Measurements from ENCODE around the gene REM2.
"Not testable (repeated sequence)": the region's sequence is repeated elsewhere in the genome, so short reads cannot be mapped to it uniquely, and the experiment has no call there.

REM2 gene

DNA sequence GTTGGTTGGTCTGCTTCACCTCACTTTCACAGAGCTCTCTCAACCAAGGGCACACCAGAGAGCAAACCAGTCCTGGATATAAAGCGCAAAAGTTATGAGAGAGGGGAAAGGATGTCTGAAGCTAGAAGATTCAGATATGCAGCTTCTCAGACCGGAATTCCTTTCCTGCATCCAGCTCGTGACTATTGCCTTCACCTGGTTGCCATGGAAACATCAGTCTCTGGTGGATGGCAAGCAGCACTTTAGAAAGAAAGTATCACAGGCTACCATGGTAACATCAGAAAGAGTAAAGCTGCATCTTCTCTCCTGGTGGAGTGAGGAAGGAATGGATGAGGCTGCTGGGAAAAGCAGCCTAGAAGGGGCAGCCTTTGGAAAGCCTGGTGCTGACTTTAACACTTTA, 13.7 kb downstream of the REM2 start:
- DNase-seq (ENCODE audit: low read depth in 2 of 2) = no peak

DNA sequence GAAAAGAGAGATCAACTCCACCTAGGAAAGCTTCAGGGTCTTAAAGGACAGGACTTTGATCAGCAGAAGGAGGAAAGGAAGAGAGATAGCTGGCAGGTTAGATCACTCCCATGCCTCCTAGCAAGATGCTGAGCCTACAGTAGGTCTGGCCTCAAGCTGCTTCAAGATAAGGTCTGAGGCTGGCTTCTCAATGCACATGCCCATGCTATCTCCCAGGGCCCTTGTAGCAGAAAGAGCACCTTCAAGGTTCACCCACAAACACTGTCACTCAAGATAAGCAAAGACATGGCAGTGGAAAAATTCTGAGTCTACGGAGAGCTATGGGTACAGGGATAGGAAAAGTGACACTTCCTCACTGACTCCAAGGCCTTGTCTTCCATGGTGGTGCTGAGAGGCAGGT, 14.3 kb downstream of the REM2 start:
- DNase-seq (ENCODE audit: low read depth in 2 of 2) = no peak

DNA sequence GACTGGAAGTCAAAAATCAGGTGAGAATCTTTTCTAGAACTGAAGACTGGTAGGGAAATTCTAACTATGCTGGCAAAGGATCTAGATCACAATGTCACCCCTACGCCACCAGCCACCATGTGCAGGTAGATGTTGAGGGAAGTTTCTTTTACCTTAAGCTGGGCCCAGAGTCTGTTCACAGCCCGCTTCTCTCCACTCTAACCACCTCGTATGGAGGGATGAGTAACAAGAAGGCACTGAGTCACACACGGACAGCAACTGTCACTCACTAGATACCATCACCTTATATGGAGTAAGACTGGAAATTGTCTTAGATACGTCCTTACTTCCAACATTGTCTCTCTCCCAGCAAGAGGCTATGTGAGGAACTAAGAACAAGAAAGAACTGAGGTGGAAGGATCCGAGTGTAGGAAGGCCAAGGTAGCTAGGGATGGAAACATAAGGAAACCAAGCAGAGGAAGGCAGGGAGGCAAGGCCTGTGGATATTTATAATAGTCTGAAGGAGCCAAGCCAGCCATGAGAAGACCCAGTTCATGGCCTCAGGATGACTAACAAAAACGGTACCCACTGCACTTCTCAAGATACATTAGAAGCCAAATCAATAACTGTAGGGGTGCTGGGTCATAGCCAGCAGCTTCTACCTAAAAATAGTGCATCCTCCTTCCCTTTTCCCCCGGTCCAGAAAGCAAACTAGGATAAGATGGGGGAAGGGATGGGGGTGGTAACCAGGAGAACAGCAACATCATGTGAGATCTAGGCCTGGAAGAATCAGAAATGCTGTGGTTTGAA, 15.5 kb downstream of the REM2 start:
- no peak for DNase-seq (ENCODE audit: low read depth in 2 of 2)

DNA sequence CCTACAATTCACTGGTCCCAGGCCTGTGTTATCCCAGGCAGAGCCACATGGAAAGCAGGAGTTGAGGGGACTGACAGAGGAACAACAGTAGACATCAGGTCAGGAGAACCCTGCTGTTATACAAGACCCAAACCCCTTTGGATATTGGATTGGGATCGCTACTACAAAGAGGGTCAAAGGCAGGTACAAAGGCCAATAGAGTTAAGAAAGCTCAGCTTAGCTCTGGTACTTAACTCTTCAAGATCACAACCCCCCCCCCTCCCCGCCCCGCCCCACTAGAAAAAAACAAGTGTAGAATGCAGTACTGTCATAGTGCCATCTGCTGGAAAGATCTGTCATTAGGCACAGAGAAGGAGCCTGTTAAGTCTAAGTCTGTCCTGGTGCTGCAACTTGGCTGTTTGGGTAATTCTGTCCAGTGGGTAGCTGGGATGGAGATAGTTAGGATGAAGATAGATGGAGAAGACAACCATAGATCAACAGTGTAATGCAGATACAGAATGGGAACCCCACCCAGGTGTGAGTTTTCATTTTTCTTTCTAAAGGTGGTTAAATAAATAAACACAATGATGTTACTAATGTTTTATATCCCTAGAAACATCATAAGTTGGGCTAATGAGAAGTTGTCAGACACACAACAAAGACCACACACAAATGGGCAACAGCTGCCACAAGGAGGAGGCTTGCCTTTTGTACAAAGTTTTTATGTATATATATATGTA, 17.2 kb downstream of the REM2 start:
- DNase-seq (ENCODE audit: low read depth in 2 of 2) = peak in 1 of 2 donors; percentile 7

DNA sequence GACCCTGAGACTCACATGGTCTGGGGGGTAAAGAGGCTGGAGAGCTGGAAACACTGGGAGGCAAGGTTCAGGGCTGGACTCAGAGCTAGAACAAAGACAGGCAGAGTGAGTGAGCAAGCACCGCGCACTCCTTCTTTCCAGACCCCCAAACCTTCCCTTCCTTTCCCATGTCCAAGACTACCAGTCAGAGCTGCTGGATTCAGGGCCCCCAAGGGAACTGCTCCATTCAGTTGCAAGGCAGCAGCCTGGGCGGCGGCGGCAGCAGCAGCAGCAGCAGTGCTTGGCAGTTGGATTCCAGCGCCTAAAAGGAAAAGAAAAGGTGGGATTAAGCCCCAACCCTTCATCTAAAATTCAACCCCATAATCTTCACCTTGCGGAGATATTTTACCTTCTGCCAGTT, 18.8 kb downstream of the REM2 start:
- no peak for DNase-seq (ENCODE audit: low read depth in 2 of 2)

DNA sequence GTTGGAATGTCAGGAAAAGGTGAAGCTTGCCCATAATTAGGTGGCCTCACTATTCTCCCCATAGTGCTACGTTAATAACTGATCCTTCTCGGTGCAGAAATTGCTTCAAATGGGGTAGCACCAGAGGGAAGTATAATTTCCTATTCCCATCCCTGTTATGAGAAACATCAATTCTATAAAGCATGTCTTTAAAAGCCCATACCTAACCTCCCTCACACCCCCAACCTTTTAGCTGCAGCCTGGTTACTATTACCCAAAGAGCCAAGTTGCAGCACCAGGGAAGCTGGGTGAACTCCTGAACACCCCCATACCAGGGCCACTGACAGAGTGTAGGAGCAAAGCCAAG, 20.7 kb downstream of the REM2 start:
- no peak for DNase-seq (ENCODE audit: low read depth in 2 of 2)

DNA sequence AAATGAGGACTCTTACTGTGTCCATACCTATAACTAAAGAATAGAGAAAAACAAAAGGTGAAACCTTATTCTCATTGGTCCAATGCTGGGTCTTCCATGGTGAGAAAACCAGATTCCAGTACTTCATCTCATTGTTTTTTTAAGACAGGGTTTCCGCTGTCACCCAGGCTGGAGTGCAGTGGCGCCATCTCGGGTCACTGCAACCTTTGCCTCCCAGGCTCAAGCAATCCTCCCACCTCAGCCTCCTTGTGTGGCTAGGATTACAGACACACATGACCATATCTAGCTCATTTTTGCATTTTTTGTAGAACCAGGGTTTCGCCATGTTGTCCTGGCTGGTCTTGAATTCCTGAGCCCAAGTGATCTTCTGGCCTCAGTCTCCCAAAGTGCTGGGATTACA, 22.6 kb downstream of the REM2 start:
- no peak for DNase-seq (ENCODE audit: low read depth in 2 of 2)

DNA sequence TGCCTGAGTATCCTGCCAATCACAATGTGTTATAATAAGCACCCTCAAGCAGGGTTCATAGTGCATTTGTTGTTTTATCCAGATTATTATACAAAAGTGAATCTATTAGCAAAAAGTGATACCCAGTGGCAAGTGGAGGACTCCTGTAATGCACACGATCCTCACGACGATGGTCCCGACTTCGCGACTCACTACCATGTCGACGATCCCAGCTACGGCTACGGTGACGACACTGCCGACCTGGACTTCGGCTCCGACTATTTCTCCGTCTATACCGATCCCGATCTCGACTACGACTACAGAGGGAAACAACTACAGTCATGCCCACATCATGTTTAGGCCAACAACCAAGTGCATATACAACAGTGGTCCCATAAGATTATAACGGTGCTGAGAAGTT, 23.1 kb downstream of the REM2 start:
- DNase-seq (ENCODE audit: low read depth in 2 of 2) = no peak

DNA sequence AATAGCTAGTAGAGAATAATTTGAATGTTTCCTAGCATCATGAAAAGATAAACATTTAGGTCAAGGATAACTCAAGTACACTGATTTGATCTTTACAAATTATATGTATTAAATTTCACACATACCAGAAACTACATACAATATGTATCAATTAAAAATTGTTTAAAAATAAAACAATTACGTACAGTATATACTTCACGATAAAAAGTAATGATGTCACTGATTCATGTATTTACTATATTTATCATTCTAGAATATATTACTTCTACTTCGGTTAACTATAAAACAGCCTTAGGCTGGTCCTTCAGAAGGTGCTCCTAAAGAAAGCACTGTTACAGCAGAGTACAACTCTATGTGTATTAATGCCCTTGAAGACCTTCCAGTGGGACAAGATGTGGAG, 24.4 kb downstream of the REM2 start:
- no peak for DNase-seq (ENCODE audit: low read depth in 2 of 2)

DNA sequence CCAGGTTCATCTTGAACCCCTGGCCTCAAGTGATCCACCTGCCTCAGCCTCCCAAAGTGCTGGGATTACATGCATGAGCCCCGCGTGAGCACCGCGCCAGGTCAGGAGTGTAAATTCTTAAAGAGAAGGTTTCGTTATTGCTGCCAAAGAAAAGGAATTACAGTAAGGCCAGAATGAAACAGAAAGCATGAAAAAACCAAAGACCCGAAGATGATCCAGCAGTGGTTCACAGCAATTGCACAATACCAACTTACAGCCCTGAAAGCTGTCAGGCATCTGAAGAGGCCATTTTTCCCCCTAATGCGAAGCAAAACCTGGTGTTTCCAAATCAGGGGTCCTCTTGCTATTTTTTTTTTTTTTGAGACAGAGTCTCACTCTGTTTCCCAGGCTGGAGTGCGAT, 25.6 kb downstream of the REM2 start:
- no peak for DNase-seq (ENCODE audit: low read depth in 2 of 2)

DNA sequence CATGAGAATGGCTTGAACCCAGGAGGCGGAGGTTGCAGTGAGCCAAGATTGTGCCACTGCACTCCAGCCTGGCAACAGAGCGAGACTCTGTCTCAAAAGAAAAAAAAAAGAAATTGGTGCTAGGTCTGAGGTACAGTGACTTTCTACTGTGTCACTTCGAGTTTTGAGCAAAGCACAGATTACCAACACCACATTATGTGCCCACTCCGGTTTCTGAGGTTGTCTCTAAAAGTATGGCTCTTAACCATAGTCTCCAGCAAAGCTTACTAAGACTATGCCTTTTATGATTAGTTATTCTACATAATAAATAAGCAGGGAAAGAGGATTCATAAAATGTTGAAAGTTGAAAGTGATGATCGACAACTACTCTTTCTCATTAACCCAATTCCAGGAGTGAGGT, 27.9 kb downstream of the REM2 start:
- no peak for DNase-seq (ENCODE audit: low read depth in 2 of 2)

DNA sequence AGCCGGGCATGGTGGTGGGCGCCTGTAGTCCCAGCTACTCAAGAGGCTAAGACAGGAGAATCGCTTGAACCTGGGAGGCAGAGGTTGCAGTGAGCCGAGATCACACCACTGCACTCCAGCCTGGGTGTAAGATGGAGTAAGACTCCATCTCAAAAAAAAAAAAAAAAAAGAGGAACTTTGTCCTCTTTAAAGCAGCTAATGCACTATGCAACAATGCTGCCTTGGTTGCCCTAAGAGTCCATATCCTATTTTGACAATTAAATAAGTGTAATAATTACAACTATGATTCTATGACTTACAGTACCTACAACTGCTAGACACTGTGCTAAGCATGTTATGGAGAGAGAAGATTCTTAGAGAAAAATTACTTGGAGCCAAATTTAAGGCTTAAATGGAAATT, 31.8 kb downstream of the REM2 start:
- DNase-seq (ENCODE audit: low read depth in 2 of 2) = not testable (repeated sequence)

DNA sequence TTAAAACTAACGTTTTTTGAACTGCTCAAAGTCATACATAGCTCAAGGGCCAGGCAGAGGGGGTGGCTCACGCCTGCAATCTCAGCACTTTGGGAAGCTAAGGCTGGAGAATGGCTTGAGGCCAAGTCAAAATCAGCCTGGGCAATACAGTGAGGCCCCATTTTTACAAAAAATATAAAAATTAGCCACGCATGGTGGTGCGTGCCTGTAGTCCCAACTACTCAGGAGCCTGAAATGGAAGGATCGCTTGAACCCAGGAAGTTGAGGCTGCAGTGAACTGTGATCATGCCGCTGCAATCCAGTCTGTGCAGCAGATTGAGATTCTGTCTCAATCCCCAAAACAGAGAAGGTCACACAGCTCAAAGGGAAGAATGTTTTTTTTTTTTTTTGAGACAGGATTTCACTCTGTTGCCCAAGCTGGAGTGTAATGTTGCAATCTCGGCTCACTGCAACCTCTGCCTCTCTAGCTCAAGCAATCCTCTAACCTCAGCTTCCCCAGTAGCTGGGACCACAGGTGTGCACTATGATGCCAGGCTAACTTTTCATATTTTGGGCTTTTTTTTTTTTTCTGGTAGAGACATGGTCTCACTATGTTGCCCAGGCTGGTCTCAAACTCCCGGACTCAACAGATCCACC, 33.0 kb downstream of the REM2 start:
- DNase-seq (ENCODE audit: low read depth in 2 of 2) = no peak

DNA sequence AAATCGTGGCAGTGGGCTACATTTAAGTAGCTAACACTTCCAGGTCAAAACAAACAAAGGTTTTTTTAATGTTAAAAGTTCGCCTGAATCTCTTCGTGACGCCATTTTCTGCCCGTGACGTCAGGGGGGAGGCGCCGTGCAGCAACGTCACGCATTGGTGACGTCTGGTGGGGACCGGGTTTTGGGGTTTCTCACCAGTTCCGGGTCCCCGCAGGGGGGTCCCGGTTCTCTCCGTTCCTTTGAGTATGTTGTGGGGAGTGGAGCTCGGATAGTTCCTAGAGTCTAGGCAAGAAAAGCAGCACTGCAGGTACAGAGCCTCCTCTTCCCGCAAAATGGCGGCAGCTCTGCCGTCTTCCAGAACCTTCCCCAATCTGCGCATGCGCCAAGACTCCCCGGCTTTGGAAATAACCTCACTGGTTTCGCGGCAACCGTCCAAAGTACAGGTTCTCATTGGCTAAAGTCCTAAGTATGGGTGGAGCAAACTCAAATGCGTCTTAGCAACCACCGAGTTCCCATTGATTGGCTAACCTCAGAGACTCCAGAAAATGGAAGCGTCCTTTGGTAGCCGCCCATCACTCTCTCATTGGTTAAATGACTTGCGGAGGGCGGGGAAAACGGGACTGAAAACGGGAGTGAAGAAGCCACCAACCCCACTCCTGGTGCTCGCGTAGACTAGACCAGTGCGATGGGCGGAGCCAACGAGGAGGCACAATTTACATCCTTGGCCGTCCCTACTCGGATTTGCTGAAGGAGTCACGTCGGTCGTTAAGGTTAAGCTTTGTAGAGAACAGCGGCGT, 36.0 kb downstream of the REM2 start, which contains the start of gene RBM23:
Gene RBM23 (minus strand): TSS at position 346 of the 797 bp plus-strand sequence.
- peak; percentile 98 to 100 for DNase-seq (ENCODE audit: low read depth in 2 of 2)

DNA sequence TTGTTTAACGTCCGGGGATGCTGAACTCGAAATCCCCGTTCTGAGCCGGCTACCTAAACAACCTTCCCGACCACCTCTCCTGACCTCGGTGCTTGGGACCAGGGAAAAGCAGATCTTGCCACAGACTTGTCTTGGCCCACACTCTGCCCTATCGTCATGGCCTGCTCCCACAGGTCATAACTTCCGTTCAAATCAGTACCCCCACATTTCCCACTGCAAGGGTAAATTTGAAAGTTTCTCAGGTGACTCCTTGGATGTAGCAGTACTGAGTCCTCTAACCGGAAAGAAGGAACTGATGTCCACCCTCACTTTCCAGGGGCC, 36.5 kb downstream of the REM2 start:
- DNase-seq (ENCODE audit: low read depth in 2 of 2) = no peak

DNA sequence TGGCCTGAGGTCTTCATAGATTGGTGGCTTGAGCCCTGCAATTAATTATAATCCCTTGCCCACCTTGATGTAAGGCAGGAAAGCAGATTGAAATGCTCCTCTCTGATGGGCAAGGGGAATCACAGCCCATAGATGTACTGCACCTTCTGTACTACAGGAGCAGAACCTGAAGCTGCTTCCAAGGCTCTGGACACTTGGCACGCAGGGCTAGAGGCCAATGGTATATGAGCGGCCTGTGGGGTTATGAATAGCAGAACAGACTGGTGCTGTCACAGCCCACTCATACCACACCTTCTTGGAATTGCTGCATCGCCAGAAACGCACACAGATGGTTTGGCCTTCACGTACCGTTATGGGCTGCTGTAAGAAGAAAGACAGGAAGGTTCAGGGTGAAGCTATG, 37.7 kb downstream of the REM2 start:
- DNase-seq (ENCODE audit: low read depth in 2 of 2) = no peak

DNA sequence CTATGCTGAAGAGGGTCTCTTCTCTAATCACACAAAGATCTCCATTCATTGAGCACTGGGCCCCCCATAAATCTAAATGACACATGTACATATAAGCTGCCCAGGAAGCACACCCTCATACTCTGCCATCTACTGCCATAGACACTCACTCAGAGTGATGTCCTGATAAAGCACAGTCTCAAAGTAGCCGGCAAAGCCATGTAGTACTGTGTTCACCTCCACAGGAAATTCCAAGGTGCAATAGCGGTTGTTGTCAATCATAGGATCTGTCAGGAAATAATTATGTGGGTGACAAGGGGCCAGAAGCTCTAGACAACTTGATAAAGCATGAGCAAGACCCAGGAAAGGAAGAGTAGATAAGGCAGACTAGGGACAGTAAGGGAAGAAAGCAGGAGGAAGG, 39.3 kb downstream of the REM2 start:
- DNase-seq (ENCODE audit: low read depth in 2 of 2) = no peak

DNA sequence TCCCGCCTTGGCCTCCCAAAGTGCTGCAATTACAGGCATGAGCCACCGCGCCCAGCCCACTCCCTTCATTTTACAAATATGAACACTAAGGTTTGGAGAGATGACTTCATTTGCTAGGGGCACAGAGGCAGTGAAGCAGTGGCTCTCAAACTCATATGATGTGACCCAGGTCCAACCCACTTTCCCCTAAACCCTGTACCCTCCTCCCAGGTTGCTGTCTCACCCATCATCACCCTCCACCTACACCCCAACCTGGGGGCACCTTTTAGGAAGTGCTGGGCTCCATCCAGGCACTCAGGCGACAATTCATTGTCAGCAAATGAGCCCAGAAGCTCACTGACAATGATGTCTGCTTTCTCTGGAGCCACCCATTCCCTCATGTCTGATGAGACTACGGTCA, 40.7 kb downstream of the REM2 start:
- DNase-seq (ENCODE audit: low read depth in 2 of 2) = no peak

DNA sequence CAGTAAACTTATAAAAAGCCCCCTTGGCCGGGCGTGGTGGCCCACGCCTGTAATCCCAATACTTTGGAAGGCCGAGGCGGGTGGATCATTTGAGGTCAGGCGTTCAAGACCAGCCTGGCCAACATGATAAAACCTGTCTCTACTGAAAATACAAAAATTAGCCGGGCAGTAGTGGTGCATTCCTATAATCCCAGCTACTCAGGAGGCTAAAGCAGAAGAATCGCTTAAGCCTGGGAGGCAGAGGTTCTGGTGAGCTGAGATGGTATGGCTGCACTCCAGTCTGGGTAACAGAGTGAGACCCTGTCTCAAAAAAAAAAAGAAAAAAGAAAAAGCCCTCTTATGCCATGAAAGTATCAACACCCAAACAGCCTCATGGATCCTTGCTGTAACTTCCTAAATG, 42.5 kb downstream of the REM2 start:
- DNase-seq (ENCODE audit: low read depth in 2 of 2) = no peak

DNA sequence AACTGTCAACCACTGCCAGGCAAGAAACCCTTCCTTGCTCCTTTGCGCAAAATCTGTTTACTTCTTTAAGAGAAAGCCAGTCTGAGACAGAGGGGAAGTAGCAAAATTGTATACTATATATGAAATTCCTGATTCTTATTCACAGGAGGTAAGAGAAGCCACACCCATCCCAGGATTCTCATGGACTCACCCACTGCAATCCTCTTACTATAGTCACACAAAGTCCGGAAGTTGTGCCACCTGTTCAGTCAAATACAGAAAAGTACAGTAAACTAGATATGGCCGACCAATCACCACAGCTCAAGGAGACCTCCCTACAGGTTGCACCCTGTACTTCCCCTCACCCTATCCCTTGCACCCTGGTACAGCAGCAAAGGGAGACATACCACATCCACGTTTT, 43.3 kb downstream of the REM2 start:
- DNase-seq (ENCODE audit: low read depth in 2 of 2) = no peak

DNA sequence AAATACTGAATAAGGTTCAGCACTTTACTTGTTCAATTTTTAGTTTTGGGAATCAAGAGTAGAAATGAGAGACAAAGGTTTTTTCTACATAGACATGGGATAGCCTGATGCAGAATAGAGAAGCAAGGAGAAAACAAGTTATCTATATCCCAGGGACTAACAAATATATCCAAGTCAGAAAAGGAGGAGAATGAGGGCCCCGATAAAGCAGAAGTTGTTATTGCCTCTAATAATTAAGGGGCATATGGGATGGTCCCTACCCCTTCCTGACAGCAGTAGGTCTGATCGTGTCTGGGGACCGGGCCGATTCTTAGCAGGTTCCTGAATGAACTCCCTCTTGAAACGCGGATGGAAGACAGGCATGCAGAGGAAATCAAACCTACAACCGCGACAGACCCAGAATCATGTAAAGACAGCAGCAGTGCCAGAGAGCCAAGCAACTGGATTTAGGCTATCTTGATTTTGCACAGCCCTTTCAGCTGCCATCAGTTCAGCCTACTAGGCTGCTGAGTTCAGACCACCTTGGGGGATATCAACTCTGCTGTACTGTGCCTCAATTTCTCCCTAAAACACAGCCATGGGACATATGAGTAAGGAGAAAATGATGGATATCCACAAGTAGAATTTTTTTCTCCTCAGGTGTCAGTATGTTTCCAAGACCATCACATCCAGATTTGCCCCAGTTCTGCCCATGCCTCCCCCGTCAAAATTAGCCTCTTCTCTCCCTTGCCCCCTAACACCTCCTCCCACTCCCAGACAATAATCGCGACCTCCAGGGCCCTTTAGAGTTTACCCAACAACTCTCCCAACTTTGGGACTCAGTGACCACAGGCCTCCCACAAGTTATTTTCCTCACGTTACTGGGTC, 45.4 kb downstream of the REM2 start:
- DNase-seq (ENCODE audit: low read depth in 2 of 2) = no peak

All from stimulated activated CD8-positive, alpha-beta memory T cell treated with anti-CD3 and anti-CD28 coated beads, Interleukin-7, amount 100 ng/mL, for 1 hour (primary cell).